SK-N-SH (cell line): Measurements from ENCODE around the gene ALPI.

Source experiments
- ELF1 ChIP-seq: IDR thresholded peaks from 2 replicates; pipeline ENCODE4 v1.4.0; 2012
- EP300 ChIP-seq, 2 experiments: IDR thresholded peaks; 2 replicates each; pipeline versions ENCODE4 v1.4.0 to v1.6.1; 2012; ENCODE audit warnings: borderline replicate concordance in 1 of 2, low read depth in 1 of 2, low read length in 1 of 2
- RAD21 ChIP-seq: IDR thresholded peaks from 2 replicates; pipeline ENCODE4 v1.6.1; 2012; ENCODE audit warnings: mild to moderate bottlenecking, low read length
- TAF1 ChIP-seq: IDR thresholded peaks from 2 replicates; pipeline ENCODE4 v1.6.1; 2012; ENCODE audit warnings: low read depth, mild to moderate bottlenecking, low read length, moderate library complexity, borderline replicate concordance
- TF ChIP-seq, protein P1 (sequence below): fragments of 200-600 bp; sonication (generic); IDR thresholded peaks from 2 replicates; pipeline ENCODE4 v1.6.1; 2017; ENCODE audit warnings: antibody characterized with exemption, mild to moderate bottlenecking, moderate library complexity
- TF ChIP-seq, protein P2 (sequence below): IDR thresholded peaks from 2 replicates; pipeline ENCODE4 v1.4.0; 2012; ENCODE audit warnings: low read depth
- TF ChIP-seq, protein P3 (sequence below): fragments of 150-350 bp; IDR thresholded peaks from 2 replicates; pipeline ENCODE4 v1.6.1; 2017; ENCODE audit warnings: antibody characterized with exemption, low read length, low read depth, borderline replicate concordance

DNA sequence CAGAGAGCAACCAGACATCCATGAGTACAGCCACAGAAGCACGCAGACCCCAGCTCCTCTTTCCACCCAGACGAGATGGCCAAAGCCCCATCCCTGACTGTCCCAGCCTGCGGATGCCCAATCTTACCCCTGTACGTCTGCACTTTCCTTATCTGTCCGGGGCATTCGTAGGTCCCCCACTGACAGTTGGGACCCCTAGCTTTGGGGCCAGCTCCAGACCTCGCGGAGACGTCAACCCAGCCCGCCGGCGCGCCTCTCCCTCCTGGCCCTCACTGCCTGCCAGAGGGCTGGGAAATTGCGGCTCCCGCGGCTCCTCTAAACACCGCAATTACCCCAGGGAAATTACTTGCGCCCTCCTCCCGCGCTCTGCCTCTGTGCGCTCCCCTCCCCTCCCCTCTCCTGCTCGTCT is 29.4 kb downstream of the ALPI start:
- TF ChIP-seq, protein P1, sequence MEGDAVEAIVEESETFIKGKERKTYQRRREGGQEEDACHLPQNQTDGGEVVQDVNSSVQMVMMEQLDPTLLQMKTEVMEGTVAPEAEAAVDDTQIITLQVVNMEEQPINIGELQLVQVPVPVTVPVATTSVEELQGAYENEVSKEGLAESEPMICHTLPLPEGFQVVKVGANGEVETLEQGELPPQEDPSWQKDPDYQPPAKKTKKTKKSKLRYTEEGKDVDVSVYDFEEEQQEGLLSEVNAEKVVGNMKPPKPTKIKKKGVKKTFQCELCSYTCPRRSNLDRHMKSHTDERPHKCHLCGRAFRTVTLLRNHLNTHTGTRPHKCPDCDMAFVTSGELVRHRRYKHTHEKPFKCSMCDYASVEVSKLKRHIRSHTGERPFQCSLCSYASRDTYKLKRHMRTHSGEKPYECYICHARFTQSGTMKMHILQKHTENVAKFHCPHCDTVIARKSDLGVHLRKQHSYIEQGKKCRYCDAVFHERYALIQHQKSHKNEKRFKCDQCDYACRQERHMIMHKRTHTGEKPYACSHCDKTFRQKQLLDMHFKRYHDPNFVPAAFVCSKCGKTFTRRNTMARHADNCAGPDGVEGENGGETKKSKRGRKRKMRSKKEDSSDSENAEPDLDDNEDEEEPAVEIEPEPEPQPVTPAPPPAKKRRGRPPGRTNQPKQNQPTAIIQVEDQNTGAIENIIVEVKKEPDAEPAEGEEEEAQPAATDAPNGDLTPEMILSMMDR, result no peak
- TF ChIP-seq RAD21 (no peak), TAF1 (no peak), EP300 (IDR thresholded peaks at IDR 0.05; ENCODE audit: borderline replicate concordance in 1 of 2, low read depth in 1 of 2, low read length in 1 of 2) (no peak), ELF1 (no peak)
- TF ChIP-seq, protein P2, sequence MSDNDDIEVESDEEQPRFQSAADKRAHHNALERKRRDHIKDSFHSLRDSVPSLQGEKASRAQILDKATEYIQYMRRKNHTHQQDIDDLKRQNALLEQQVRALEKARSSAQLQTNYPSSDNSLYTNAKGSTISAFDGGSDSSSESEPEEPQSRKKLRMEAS, result no peak
- TF ChIP-seq, protein P3, sequence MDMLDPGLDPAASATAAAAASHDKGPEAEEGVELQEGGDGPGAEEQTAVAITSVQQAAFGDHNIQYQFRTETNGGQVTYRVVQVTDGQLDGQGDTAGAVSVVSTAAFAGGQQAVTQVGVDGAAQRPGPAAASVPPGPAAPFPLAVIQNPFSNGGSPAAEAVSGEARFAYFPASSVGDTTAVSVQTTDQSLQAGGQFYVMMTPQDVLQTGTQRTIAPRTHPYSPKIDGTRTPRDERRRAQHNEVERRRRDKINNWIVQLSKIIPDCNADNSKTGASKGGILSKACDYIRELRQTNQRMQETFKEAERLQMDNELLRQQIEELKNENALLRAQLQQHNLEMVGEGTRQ, result no peak
